SU-DHL-6 (cell line): ENCODE data around the gene S100PBP.
"Not testable (repeated sequence)": the region's sequence is repeated elsewhere in the genome, so short reads cannot be mapped to it uniquely, and the experiment has no call there.

ENCODE experiments used
- H2AFZ ChIP-seq: fragments of 200-600 bp; sonication (generic); 2 replicates; pipeline ENCODE4 v1.6.1; 2014; ENCODE audit warnings: low read depth, mild to moderate bottlenecking, moderate library complexity, mixed read lengths, antibody characterized with exemption, low read length; ENCODE audit not compliant: severe bottlenecking
- H3F3A ChIP-seq: fragments of 200-600 bp; shearing (Covaris generic); 2 replicates; pipeline ENCODE4 v1.6.0; 2016; ENCODE audit warnings: antibody characterized with exemption, mild to moderate bottlenecking; ENCODE audit not compliant: insufficient read depth
- H3K27ac ChIP-seq: fragments of 200-600 bp; sonication (generic); 2 replicates; pipeline ENCODE4 v1.5.1; 2016; ENCODE audit warnings: low read depth, mild to moderate bottlenecking, low read length, moderate library complexity, mixed read lengths
- H3K27me3 ChIP-seq: fragments of 200-600 bp; sonication (generic), shearing (Covaris generic); 2 replicates; pipeline ENCODE4 v1.6.0; 2014; ENCODE audit warnings: mild to moderate bottlenecking, low read length
- H3K36me3 ChIP-seq: fragments of 200-600 bp; sonication (generic); 2 replicates; pipeline ENCODE4 v1.6.1; 2014; ENCODE audit warnings: mild to moderate bottlenecking, low read length, mixed read lengths
- H3K4me2 ChIP-seq: fragments of 300-600, 200-600 bp; shearing (Covaris generic), sonication (generic); 2 replicates; pipeline ENCODE4 v1.6.0; 2014; ENCODE audit warnings: low read length, low read depth, mild to moderate bottlenecking; ENCODE audit not compliant: poor library complexity, severe bottlenecking
- H3K4me3 ChIP-seq: fragments of 200-600 bp; sonication (generic); 2 replicates; pipeline ENCODE4 v1.5.1; 2014; ENCODE audit warnings: antibody characterized with exemption, low read length, mild to moderate bottlenecking, mixed read lengths; ENCODE audit not compliant: insufficient read depth, poor library complexity, severe bottlenecking
- H3K79me2 ChIP-seq: fragments of 200-600 bp; sonication (generic); 2 replicates; pipeline ENCODE4 v1.6.1; 2014; ENCODE audit warnings: mild to moderate bottlenecking, low read length, moderate library complexity; ENCODE audit not compliant: insufficient read depth
- H3K9ac ChIP-seq: fragments of 200-600 bp; sonication (generic); 2 replicates; pipeline ENCODE4 v1.7.0; 2014; ENCODE audit warnings: mild to moderate bottlenecking, low read length
- H3K9me2 ChIP-seq: fragments of 200-600 bp; sonication (generic); replicated peaks from 2 replicates; pipeline ENCODE4 v1.6.1; 2014; ENCODE audit warnings: low read length; ENCODE audit not compliant: insufficient read depth
- H3K9me3 ChIP-seq: fragments of 200-600 bp; sonication (generic); 2 replicates; pipeline ENCODE4 v1.6.1; 2014; ENCODE audit warnings: low read length, mixed read lengths; ENCODE audit not compliant: insufficient read depth
- H4K20me1 ChIP-seq: fragments of 200-600 bp; sonication (generic); 2 replicates; pipeline ENCODE4 v1.6.1; 2014; ENCODE audit warnings: low read depth, mild to moderate bottlenecking, antibody characterized with exemption, low read length, moderate library complexity, mixed read lengths
- CTCF ChIP-seq: fragments of 200-600 bp; sonication (generic); IDR thresholded peaks from one replicate; pipeline ENCODE4 v1.5.1; 2017; ENCODE audit warnings: antibody characterized with exemption, mild to moderate bottlenecking, low read length, moderate library complexity; ENCODE audit not compliant: insufficient read depth, poor library complexity, severe bottlenecking
- EZH2phosphoT487 ChIP-seq: fragments of 200-600 bp; sonication (generic), shearing (Covaris generic); conservative IDR thresholded peaks from 2 replicates; pipeline ENCODE4 v1.6.1; 2018; ENCODE audit warnings: mild to moderate bottlenecking, antibody characterized with exemption, low read length, moderate library complexity, mixed read lengths

S100PBP gene

DNA sequence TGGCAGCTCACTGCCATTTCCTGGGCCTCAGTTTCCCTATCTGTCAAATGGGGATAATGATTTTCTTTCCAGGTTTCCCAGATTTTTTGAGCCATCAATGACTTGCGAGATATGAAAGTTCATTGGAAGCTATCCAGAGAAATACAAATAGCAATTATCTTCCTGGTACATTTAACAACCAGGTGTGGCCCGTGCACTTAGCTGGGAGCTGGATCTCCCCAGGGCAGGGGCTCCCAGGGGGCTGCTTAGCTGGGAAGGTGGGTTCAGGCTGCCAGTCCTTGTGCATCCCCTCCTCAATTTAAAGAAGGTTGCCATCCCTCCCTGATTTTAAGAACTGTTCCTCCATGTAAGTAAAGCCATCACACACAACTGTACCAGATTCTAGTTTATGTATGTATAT is 87.3 kb downstream of the S100PBP start:
- Histone ChIP-seq H3K27me3 (no peaks in the 10 kb centered on the region), H3K27ac (no peak overlapping the region), H3K79me2 (no peaks in the 10 kb centered on the region), H3F3A (no peaks in the 10 kb centered on the region), H3K36me3 (no peaks in the 10 kb centered on the region), H4K20me1 (no peaks in the 10 kb centered on the region), H3K9me2 (no peaks in the 10 kb centered on the region), H2AFZ (no peak overlapping the region), H3K4me2 (no peak overlapping the region), H3K9me3 (no peaks in the 10 kb centered on the region), H3K4me3 (no peak overlapping the region), H3K9ac (no peak overlapping the region)
- TF ChIP-seq EZH2phosphoT487 = no peak
- TF ChIP-seq CTCF = no peak

- H2AFZ ChIP-seq, H3K9me2 ChIP-seq, H3K27ac ChIP-seq, H3K9me3 ChIP-seq, H3K4me3 ChIP-seq, H4K20me1 ChIP-seq, H3K9ac ChIP-seq, H3K36me3 ChIP-seq, H3K79me2 ChIP-seq, H3K27me3 ChIP-seq, H3F3A ChIP-seq, H3K4me2 ChIP-seq: not testable (repeated sequence)
Measured at GRCh38 chr1:32905588-32905987, 88.1 kb downstream of the S100PBP start.

GRCh38 chr1:32906654-32907053 is 89.2 kb downstream of the S100PBP start:
- TF ChIP-seq EZH2phosphoT487 = no peak
- TF ChIP-seq CTCF = no peak
- no peaks in the 10 kb centered on the region for H3K79me2 ChIP-seq
- no peak overlapping the region for H2AFZ ChIP-seq
- no peaks in the 10 kb centered on the region for H3K9me3 ChIP-seq
- no peaks in the 10 kb centered on the region for H3K9me2 ChIP-seq
- no peaks in the 10 kb centered on the region for H3K36me3 ChIP-seq
- no peaks in the 10 kb centered on the region for H3F3A ChIP-seq
- H3K4me2 ChIP-seq = no peak overlapping the region
- no peak overlapping the region for H3K27ac ChIP-seq
- H4K20me1 ChIP-seq = no peaks in the 10 kb centered on the region
- H3K9ac ChIP-seq = no peak overlapping the region
- no peaks in the 10 kb centered on the region for H3K27me3 ChIP-seq
- H3K4me3 ChIP-seq = no peak overlapping the region

- no peaks in the 10 kb centered on the region for H3K36me3 ChIP-seq
- no peak for TF ChIP-seq CTCF
- TF ChIP-seq EZH2phosphoT487 = no peak
- no peaks in the 10 kb centered on the region for H4K20me1 ChIP-seq
- no peaks in the 10 kb centered on the region for H3F3A ChIP-seq
- H3K27me3 ChIP-seq = no peaks in the 10 kb centered on the region
- H3K9me2 ChIP-seq = no peaks in the 10 kb centered on the region
- H3K9ac ChIP-seq = no peak overlapping the region
- no peaks in the 10 kb centered on the region for H3K79me2 ChIP-seq
- no peak overlapping the region for H3K4me2 ChIP-seq
- no peak overlapping the region for H2AFZ ChIP-seq
- H3K4me3 ChIP-seq = no peak overlapping the region
- H3K9me3 ChIP-seq = no peaks in the 10 kb centered on the region
- no peak overlapping the region for H3K27ac ChIP-seq
Measured at GRCh38 chr1:32907435-32907834, 90.0 kb downstream of the S100PBP start.
